GM12892 (cell line): Measurements from ENCODE around the gene CEP72.
"Not testable (repeated sequence)": the region's sequence is repeated elsewhere in the genome, so short reads cannot be mapped to it uniquely, and the experiment has no call there.

Experiments
- DNase-seq: peaks from one replicate; pipeline ENCODE4 v3.0.0; 2011; ENCODE audit not compliant: insufficient read length
- FAIRE-seq: peaks from 2 replicates; lab custom pipeline; 2011; peaks lifted over from hg19 to GRCh38; lab: Jason Lieb, UNC
- POLR2A ChIP-seq: IDR thresholded peaks from 2 replicates; pipeline ENCODE4 v1.6.1; 2011; ENCODE audit warnings: low read depth, low read length, control low read depth
- POLR2AphosphoS5 ChIP-seq: IDR thresholded peaks from 2 replicates; pipeline ENCODE4 v1.6.1; 2011; ENCODE audit warnings: low read depth, low read length, control low read depth
- TAF1 ChIP-seq: IDR thresholded peaks from 2 replicates; pipeline ENCODE4 v1.6.1; 2011; ENCODE audit warnings: low read depth, mild to moderate bottlenecking, control low read depth, low read length, borderline replicate concordance

The CEP72 gene

GRCh38 chr5:623531-623930 lies 11.4 kb downstream of the CEP72 start:
- no peak for FAIRE-seq
- TF ChIP-seq POLR2A (no peak), TAF1 (no peak), POLR2AphosphoS5 (no peak)
- no peak for DNase-seq

DNA sequence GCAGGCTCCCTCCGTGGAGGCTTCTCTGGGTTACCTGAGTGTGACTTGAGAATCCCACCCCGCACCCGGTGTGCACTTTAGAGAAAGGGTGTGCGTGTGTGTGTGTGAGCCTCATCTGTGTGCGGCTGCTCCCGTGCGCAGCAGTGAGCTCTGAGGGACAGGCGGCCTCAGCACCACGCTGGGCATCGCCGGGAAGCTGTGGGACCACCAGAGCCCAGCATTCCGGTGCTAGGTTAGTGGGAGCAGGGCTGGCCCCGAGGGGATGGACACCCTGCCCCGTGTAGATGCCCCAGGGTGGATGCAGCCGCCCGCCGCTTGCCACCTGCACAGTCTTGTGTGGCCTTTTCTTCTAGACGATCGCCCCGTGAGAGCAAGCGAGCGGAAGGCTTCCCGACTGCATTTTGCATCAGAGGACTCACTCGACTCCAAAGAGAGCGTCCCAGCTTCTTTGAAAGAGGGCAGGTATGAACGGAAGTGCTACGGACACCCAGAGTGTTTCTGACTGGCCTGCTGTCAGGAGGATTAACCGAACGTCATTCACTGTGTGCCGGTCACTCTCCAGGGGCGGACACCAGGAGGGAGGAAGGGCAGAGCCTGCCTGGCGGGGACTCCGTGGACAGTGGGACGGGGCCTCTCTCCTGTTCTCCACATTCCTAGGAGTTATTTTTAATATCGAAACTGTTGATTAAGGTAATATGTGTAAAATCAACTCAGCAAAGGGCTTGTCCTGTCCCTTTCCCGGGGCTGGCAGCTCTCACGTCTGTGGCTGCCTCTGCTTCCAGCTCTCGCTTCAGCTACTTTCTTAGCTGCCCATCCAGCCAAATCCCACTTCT lies 12.2 kb downstream of the CEP72 start:
- FAIRE-seq = no peak
- no peak for DNase-seq
- TF ChIP-seq TAF1 (no peak), POLR2A (no peak), POLR2AphosphoS5 (no peak)

GRCh38 chr5:624951-625230 lies 12.8 kb downstream of the CEP72 start:
- TF ChIP-seq POLR2AphosphoS5 (no peak), POLR2A (no peak)
- DNase-seq = no peak
- no peak for FAIRE-seq

GRCh38 chr5:625516-625915 lies 13.4 kb downstream of the CEP72 start:
- TF ChIP-seq POLR2A (no peak), TAF1 (no peak)
- DNase-seq (no peak), FAIRE-seq (no peak)

- DNase-seq = no peak
- no peak for FAIRE-seq
- TF ChIP-seq TAF1 (no peak), POLR2AphosphoS5 (no peak), POLR2A (no peak)
These were observed 14.7 kb downstream of the CEP72 start for GRCh38 chr5:626850-627249.

GRCh38 chr5:627840-628239 lies 15.7 kb downstream of the CEP72 start:
- no peak for TF ChIP-seq TAF1
- no peak for TF ChIP-seq POLR2AphosphoS5
- TF ChIP-seq POLR2A = no peak
- FAIRE-seq (no peak), DNase-seq (no peak)

DNA sequence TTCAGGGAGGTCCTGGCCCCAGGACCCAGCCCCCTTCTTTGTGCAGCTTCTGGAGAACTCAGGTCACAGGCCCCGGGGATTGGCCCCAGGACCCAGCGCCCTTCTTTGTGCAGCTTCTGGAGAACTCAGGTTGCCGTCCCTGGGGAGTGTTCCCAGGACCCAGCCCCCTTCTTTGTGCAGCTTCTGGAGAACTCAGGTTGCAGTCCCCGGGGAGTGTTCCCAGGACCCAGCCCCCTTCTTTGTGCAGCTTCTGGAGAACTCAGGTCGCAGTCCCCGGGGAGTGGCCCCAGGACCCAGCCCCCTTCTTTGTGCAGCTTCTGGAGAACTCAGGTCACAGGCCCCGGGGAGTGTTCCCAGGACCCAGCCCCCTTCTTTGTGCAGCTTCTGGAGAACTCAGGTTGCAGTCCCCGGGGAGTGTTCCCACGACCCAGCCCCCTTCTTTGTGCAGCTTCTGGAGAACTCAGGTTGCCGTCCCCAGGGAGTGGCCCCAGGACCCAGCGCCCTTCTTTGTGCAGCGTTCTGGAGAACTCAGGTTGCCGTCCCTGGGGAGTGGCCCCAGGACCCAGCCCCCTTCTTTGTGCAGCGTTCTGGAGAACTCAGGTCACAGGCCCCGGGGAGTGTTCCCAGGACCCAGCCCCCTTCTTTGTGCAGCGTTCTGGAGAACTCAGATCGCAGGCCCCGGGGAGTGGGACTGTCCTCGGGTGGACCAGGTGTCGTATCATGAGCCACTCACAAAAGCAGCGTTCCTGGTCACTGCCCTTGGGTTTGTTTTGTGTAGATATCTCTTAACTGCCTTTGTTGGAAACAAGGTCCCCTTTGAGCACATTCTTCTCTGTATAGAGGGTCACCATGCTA lies 16.4 kb downstream of the CEP72 start:
- not testable (repeated sequence) for DNase-seq

GRCh38 chr5:633501-633955 lies 21.4 kb downstream of the CEP72 start:
- no peak for TF ChIP-seq POLR2AphosphoS5
- no peak for TF ChIP-seq TAF1
- no peak for TF ChIP-seq POLR2A
- FAIRE-seq (no peak), DNase-seq (no peak)

More for the DNA sequence above, 16.4 kb downstream of the CEP72 start:
- not testable (repeated sequence) for FAIRE-seq

- TF ChIP-seq TAF1 (no peak), POLR2AphosphoS5 (no peak), POLR2A (no peak)
- FAIRE-seq (no peak), DNase-seq (no peak)
These were observed 22.1 kb downstream of the CEP72 start for GRCh38 chr5:634191-634590.

DNA sequence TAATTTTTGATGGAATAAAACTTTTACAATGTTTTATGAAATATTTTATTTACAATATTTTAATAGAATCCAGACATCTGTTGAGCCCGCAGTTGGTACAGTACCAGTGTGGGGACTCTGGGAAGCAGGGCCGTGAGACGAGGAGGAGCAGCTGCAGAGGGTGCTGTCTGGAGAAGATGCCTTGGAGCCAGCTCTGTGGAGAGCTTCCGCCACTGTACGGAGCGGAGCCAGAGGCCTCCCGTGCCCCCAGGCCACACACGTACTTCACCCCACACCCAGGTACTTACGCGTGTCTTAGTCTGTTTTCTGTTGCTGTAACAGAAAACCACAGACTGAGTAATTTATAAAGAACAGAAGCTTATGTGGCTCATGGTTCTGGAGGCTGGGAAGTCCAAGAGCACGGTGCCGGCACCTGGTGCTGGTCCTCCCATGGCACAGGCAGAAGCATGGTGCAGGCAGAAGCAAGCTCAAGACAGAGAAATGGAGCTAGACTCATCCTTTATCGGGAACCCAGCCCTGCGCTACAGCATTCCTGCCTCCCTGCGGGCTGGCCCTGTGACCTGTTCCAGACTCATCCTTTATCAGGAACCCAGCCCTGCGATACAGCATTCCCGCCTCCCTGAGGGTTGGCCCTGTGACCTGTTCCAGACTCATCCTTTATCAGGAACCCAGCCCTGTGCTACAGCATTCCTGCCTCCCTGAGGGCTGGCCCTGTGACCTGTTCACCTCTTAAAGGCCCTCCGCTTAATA lies 23.3 kb downstream of the CEP72 start:
- DNase-seq (no peak), FAIRE-seq (no peak)

DNA sequence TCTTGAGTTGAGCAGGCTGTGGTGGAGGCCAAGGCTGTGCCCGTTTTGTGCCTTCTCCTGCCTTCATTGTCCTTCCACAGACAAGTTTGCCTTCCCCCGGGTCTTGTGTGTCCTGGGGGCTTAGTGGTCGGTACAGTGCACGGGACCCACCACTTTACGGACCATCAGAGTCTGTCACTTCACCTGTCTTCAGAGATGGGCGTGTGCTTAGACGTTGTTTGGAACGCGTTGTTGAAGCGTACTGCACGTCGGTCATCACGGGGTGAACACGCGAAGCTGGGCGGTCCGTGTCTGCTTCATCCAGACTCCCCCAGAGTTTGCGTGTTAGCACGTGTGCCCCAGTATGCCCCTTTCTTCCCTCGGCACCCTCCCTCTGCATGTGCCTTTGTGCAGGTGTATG lies 24.8 kb downstream of the CEP72 start:
- TF ChIP-seq POLR2A = no peak
- no peak for TF ChIP-seq POLR2AphosphoS5
- TF ChIP-seq TAF1 = no peak
- DNase-seq (no peak), FAIRE-seq (no peak)

More for the DNA sequence above, 23.3 kb downstream of the CEP72 start:
- TF ChIP-seq POLR2A = no peak
- TF ChIP-seq TAF1 = no peak
- no peak for TF ChIP-seq POLR2AphosphoS5

GRCh38 chr5:637581-638450 lies 25.7 kb downstream of the CEP72 start:
- TF ChIP-seq POLR2A (no peak), POLR2AphosphoS5 (no peak), TAF1 (no peak)
- DNase-seq (no peak), FAIRE-seq (no peak)
